HCT116 (cell line): ENCODE results near the gene MISP3. TPM values are rescaled to one million over a fixed set of nuclear protein-coding genes. Genes with fewer than 3 reads are reported as not detected.

Experiments used
- ATAC-seq: fragments of 200-7000 bp; cut with Tn5 transposase; 2 replicates; pipeline ENCODE4 v1.9.1; 2020; ENCODE audit warnings: mild to moderate bottlenecking, moderate library complexity
- BruUV-seq: library from RNA; stranded (reverse); fragments of 400-500 nt; replicated peaks from 2 replicates; lab custom pipeline; 2021; lab: Mats Ljungman, UMichigan
- CTCF ChIA-PET: fragments of 300-600 bp; sonication (Branson Sonifier 250); formaldehyde crosslinking; loops from one replicate; lab custom pipeline; 2021; ENCODE audit warnings: antibody characterized with exemption; lab: Charles Lee
- POLR2A ChIA-PET: fragments of 300-600, 350-600 bp; sonication (Branson Sonifier 250); formaldehyde crosslinking; loops from one replicate; lab custom pipeline; 2021; ENCODE audit warnings: antibody characterized with exemption; lab: Charles Lee
- RAD21 ChIA-PET, 2 experiments: fragments of 300-600 bp; sonication (Branson Sonifier 250); formaldehyde crosslinking; loops; one replicate each; lab custom pipeline; 2023; ENCODE audit warnings: low total read pairs in 2 of 2; ENCODE audit not compliant: uncharacterized antibody in 2 of 2, unreplicated experiment in 2 of 2, low non-redundant PET in 1 of 2; lab: Charles Lee
- DNase-seq: peaks from one replicate; pipeline ENCODE4 v3.0.0-alpha.2; 2010; ENCODE audit warnings: low read depth, low spot score
- H2AFZ ChIP-seq: fragments of 200-600 bp; shearing (Covaris generic), sonication (generic); 2 replicates; pipeline ENCODE4 v1.6.1; 2017; ENCODE audit warnings: low read depth, mixed run types, mixed read lengths, antibody characterized with exemption, low read length; ENCODE audit not compliant: poor library complexity, severe bottlenecking
- H3K27ac ChIP-seq: 2 replicates; pipeline ENCODE4 v1.5.1; 2012; ENCODE audit warnings: low read depth, low read length
- H3K27me3 ChIP-seq: fragments of 200-600 bp; sonication (generic); 2 replicates; pipeline ENCODE4 v1.6.1; 2016; ENCODE audit warnings: mixed run types, low read length, mixed read lengths; ENCODE audit not compliant: insufficient read depth
- H3K36me3 ChIP-seq, 2 experiments: fragments of 200-500 bp in 1 of 2; fragments of 200-600 bp in 1 of 2; sonication (Bioruptor generic) in 1 of 2; sonication (generic) in 1 of 2; 2 replicates each; pipeline versions ENCODE4 v1.5.1 to v1.6.1; 2014 to 2016; ENCODE audit warnings: low read length in 2 of 2, inconsistent platforms in 1 of 2, mixed read lengths in 1 of 2, mixed run types in 1 of 2; ENCODE audit not compliant: insufficient read depth in 2 of 2, control insufficient read depth in 1 of 2
- H3K4me1 ChIP-seq, 2 experiments: fragments of 200-600 bp in 1 of 2; sonication (generic) in 1 of 2; 2 replicates each; pipeline versions ENCODE4 v1.5.1 to v1.6.1; 2012 to 2017; ENCODE audit warnings: low read length in 2 of 2, inconsistent platforms in 1 of 2, mild to moderate bottlenecking in 1 of 2, mixed read lengths in 1 of 2, mixed run types in 1 of 2, moderate library complexity in 1 of 2; ENCODE audit not compliant: insufficient read depth in 2 of 2, control insufficient read depth in 1 of 2
- H3K4me2 ChIP-seq: fragments of 200-600 bp; sonication (generic); 2 replicates; pipeline ENCODE4 v1.6.1; 2017; ENCODE audit warnings: mixed run types, low read length, mixed read lengths
- H3K4me3 ChIP-seq, 2 experiments: fragments of 200-600 bp in 1 of 2; sonication (generic) in 1 of 2; replicated peaks in 1 of 2; 2 replicates each; pipeline ENCODE4 v1.5.1; 2011 to 2016; ENCODE audit warnings: low read length in 2 of 2, control low read depth in 1 of 2, low read depth in 1 of 2, mild to moderate bottlenecking in 1 of 2, mixed read lengths in 1 of 2, mixed run types in 1 of 2
- H3K79me2 ChIP-seq: fragments of 200-600 bp; sonication (generic); 2 replicates; pipeline ENCODE4 v1.6.1; 2017; ENCODE audit warnings: mild to moderate bottlenecking, mixed run types, low read length, moderate library complexity, mixed read lengths; ENCODE audit not compliant: insufficient read depth
- H3K9ac ChIP-seq: fragments of 200-600 bp; sonication (generic); 2 replicates; pipeline ENCODE4 v1.6.1; 2016; ENCODE audit warnings: low read length, mixed read lengths
- H3K9me2 ChIP-seq: fragments of 200-600 bp; sonication (generic), shearing (Covaris generic); 2 replicates; pipeline ENCODE4 v1.6.1; 2017; ENCODE audit warnings: mixed run types, mild to moderate bottlenecking, moderate library complexity; ENCODE audit not compliant: insufficient read depth
- H3K9me3 ChIP-seq, 2 experiments: fragments of 200-500 bp in 1 of 2; fragments of 200-600 bp in 1 of 2; sonication (Bioruptor generic) in 1 of 2; sonication (generic) in 1 of 2; 2 replicates each; pipeline ENCODE4 v1.6.1; 2014 to 2017; ENCODE audit warnings: low read length in 2 of 2, mixed read lengths in 2 of 2, inconsistent platforms in 1 of 2, low read depth in 1 of 2, mild to moderate bottlenecking in 1 of 2, mixed run types in 1 of 2, moderate library complexity in 1 of 2; ENCODE audit not compliant: control insufficient read depth in 1 of 2, insufficient read depth in 1 of 2
- H4K20me1 ChIP-seq: fragments of 200-600 bp; sonication (generic), shearing (Covaris generic); 2 replicates; pipeline ENCODE4 v1.6.1; 2017; ENCODE audit warnings: mixed run types, mild to moderate bottlenecking, moderate library complexity; ENCODE audit not compliant: insufficient read depth
- CTCF ChIP-seq, 3 experiments: fragments of 200-600 bp in 1 of 3; sonication (generic) in 1 of 3; IDR thresholded peaks in 2 of 3; conservative IDR thresholded peaks in 1 of 3; 2 replicates each; pipeline ENCODE4 v1.5.1; 2012 to 2017; ENCODE audit warnings: low read depth in 2 of 3, low read length in 2 of 3, antibody characterized with exemption in 1 of 3, borderline replicate concordance in 1 of 3, control low read depth in 1 of 3, mild to moderate bottlenecking in 1 of 3, mixed read lengths in 1 of 3, mixed run types in 1 of 3, moderate library complexity in 1 of 3; ENCODE audit not compliant: insufficient read depth in 1 of 3
- EGR1 ChIP-seq: IDR thresholded peaks from 2 replicates; pipeline ENCODE4 v1.6.1; 2012; ENCODE audit warnings: low read depth
- EZH2 ChIP-seq: fragments of 200-600 bp; sonication (generic); IDR thresholded peaks from 2 replicates; pipeline ENCODE4 v1.6.1; 2017; ENCODE audit warnings: antibody characterized with exemption, mixed run types
- MAX ChIP-seq: IDR thresholded peaks from 2 replicates; pipeline ENCODE4 v1.6.1; 2012
- POLR2AphosphoS5 ChIP-seq: IDR thresholded peaks from 2 replicates; pipeline ENCODE4 v1.6.1; 2011; ENCODE audit warnings: mild to moderate bottlenecking, low read depth, low read length, moderate library complexity
- SIN3A ChIP-seq: IDR thresholded peaks from 2 replicates; pipeline ENCODE4 v1.6.1; 2012; ENCODE audit warnings: low read depth
- SRF ChIP-seq: IDR thresholded peaks from 2 replicates; pipeline ENCODE4 v1.6.1; 2012; ENCODE audit warnings: low read depth
- TCF7L2 ChIP-seq: IDR thresholded peaks from 2 replicates; pipeline ENCODE4 v1.7.0; 2011; ENCODE audit warnings: borderline replicate concordance, inconsistent platforms; ENCODE audit not compliant: insufficient read depth, insufficient read length; ENCODE audit errors: extremely low read depth
- ZBTB33 ChIP-seq: IDR thresholded peaks from 2 replicates; pipeline ENCODE4 v1.6.1; 2011; ENCODE audit warnings: mild to moderate bottlenecking, low read length, moderate library complexity; ENCODE audit not compliant: insufficient replicate concordance; ENCODE audit errors: extremely low read depth
- ZFX ChIP-seq: fragments of 450-650 bp; IDR thresholded peaks from 2 replicates; pipeline ENCODE4 v1.6.1; 2017
- ZNF274 ChIP-seq: fragments of 200-500 bp; sonication (Bioruptor generic); IDR thresholded peaks from 2 replicates; pipeline ENCODE4 v1.6.1; 2014; ENCODE audit warnings: mild to moderate bottlenecking, low read depth, low read length, inconsistent platforms
- intact Hi-C: fragments of 100-400 bp; cut with micrococcal nuclease; formaldehyde crosslinking; loops from 2 replicates; pipeline ENCODE4 v1.10.0; 2022
- total RNA-seq: library from RNA; stranded (reverse); gene quantifications from one replicate; pipeline ENCODE4 v1.2.1, GENCODE V29; 2021; ENCODE audit not compliant: unreplicated experiment

Gene MISP3
- total RNA-seq, 1 experiment from 2014 or later: 5.2 TPM

- H2AFZ ChIP-seq: no peak overlapping the region
- H3K4me2 ChIP-seq: no peak overlapping the region
- no peaks in the 10 kb centered on the region for H3K79me2 ChIP-seq
- no peak for ATAC-seq
- H3K4me1 ChIP-seq: peaks cover 0 to 3% of the 10 kb centered on the region in 2 experiments; a peak in 1 of 4 replicates
- H3K4me3 ChIP-seq: no peak overlapping the region
- H3K9ac ChIP-seq: no peak overlapping the region
- ChIA-PET CTCF (interaction anchor here (1.3 kb wide), 1 partner anchor 8 kb away, joined by 6 read pairs; no protein-coding TSS in a partner anchor), RAD21 (no interaction called here), POLR2A (no interaction called here)
- TF ChIP-seq SIN3A (no peak), SRF (no peak), EZH2 (no peak), MAX (no peak), EGR1 (no peak), POLR2AphosphoS5 (no peak), ZFX (no peak), CTCF (IDR thresholded peaks at IDR 0.05 in 2 of 3, conservative IDR thresholded peaks at IDR 0.05 in 1 of 3; ENCODE audit: borderline replicate concordance in 1 of 3, insufficient read depth in 1 of 3, low read depth in 2 of 3, low read length in 2 of 3) (no peak), TCF7L2 (no peak), ZBTB33 (no peak), ZNF274 (no peak)
- no peaks in the 10 kb centered on the region for H3K9me3 ChIP-seq
- H3K27ac ChIP-seq: no peak overlapping the region
- H3K9me2 ChIP-seq: no peaks in the 10 kb centered on the region
- intact Hi-C loops: no loop called here
- no TSS peak for BruUV-seq
- H3K27me3 ChIP-seq: no peaks in the 10 kb centered on the region
- DNase-seq: no peak
- H3K36me3 ChIP-seq: peaks cover 0 to 6% of the 10 kb centered on the region in 2 experiments; a peak in 2 of 4 replicates
- H4K20me1 ChIP-seq: no peaks in the 10 kb centered on the region
Observed at GRCh38 chr19:14051980-14052379, 20.6 kb upstream of the MISP3 start.
